ELR (cell line): ENCODE measurements around the gene DSTN.

ENCODE experiments used
- DNase-seq: peaks from one replicate; pipeline ENCODE4 v3.0.0-alpha.2; 2015; ENCODE audit warnings: low read depth

The DSTN gene

DNA sequence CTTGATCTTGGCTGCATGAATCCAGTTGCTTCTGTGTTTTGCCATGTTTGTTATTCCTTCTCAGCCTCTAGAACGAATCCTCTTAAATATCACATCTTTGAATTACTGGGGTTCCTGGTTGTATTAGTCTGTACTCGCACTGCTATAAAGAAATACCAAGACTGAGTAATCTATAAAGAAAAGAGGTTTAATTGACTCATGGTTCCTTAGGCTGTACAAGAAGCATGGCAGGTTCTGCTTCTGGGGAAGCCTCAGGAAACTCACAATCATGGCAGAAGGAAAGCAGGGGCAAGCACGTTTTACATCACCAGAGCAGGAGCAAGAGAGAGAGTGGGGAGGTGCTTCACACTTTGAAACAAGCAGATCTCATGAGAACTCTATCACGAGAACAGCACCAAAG is 20.7 kb upstream of the DSTN start:
- DNase-seq: no peak

GRCh38 chr20:17555106-17555505 is 14.8 kb upstream of the DSTN start:
- no peak for DNase-seq

DNA sequence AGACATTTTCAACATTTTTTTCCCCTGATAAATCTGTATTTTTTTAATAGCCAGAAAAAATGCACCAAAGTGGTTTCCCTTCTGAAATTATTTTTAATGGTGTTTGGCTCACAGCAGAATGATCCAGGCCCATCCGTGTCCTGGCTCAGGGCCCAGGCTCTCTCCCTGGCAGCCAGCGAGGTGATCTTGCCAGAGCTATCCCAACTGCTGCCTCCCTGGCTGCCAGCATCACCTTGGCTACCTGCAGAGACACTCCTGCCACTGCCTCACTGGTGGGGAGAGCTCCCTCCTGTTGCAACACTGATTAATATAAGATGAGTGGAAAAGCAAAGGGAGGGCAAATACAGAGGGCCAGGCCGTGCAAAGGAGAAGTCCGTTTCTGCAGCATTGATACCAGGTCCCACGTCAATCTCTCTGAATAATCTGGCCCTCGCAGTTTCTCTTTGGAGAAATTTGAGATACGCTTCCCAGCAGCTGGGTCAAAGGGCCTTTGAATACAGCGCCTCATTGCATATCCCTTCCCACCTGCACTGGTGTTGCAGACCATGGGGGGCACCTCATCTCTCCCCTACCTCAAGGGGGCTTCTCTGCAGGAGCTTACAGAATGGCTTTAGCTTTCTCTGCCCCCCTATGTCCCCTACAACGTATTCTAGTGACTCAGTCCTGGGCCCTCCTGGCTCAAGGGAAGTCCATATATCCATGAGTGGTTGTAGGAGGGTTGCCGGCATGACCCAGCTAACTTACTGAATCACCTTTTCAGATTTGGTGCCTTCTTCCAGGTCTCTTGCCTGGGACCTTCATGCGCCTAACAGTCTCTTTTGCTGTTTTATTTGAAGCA is 12.8 kb upstream of the DSTN start:
- DNase-seq: peak; percentile 63

DNA sequence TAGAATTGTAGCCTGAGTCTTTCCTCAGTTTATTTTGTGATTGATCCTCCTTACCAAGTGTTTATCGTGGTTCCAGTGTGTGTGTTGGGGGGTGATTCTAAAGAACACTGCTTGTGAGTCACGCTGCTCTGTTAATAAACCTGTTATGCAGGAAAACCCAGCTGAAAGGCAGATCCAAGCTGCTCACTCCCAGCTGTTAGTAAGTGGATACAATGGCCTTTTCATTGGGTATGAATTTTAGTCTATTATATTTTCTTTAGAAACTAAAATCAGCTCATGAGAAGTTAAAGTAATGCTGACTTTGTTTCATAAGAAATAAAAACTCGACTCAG is 12.2 kb upstream of the DSTN start:
- DNase-seq: peak; percentile 87

DNA sequence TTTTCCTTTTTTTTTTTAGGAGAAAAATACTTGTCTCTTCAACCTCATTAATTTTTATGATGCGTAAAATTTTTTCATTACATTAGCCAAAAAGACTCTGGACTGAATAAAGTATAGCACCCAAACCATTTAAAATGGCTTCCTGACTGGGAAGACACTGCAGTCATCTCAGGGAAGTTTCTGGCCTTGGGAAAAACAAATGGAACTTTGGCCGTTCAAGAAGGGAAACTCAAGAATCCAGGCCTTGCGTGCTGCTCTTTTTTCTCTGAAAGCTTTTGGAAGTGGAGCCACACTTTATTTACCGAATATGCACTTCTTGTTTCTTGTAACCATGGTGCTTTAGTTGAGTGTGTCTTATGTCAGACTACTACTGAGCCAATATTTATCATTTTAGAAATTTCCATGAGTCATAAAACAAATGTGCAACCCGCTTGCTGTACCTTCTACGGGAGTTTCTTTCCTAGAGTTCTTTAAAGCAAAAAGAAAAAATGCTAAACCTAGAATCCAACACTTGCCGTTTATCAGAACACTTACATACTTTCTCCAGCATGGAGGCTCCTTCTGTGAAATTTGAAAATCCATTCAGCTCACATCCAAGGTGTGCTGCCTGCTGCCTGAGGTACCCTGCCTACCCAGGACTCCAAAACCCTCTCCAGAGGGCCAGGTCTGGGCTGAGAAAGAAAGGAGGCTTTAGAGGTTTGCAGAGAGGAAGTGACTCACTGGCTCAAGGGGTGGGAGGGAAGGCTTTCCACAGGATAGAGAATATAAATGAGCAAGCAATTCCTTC is 11.5 kb upstream of the DSTN start:
- DNase-seq: peak; percentile 93

DNA sequence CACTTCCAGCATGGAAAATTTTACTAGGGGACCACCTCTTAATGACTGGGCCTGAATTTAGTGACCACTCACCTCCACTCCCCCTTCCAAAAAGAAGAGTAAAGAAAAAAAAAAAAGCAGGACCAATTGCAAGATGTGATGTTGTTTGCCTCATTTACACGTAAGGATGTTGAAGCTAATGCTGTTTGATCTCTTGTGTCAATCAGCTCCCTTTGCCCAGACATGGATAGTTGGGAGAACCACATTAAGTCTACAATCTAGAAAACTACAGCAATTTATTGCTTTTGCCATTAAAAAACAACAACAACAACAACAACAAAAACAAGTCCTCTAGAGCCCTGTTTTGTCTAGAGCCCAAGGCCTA is 11.0 kb upstream of the DSTN start:
- no peak for DNase-seq

- no peak for DNase-seq
Measured at GRCh38 chr20:17559338-17559737, 10.5 kb upstream of the DSTN start.

DNA sequence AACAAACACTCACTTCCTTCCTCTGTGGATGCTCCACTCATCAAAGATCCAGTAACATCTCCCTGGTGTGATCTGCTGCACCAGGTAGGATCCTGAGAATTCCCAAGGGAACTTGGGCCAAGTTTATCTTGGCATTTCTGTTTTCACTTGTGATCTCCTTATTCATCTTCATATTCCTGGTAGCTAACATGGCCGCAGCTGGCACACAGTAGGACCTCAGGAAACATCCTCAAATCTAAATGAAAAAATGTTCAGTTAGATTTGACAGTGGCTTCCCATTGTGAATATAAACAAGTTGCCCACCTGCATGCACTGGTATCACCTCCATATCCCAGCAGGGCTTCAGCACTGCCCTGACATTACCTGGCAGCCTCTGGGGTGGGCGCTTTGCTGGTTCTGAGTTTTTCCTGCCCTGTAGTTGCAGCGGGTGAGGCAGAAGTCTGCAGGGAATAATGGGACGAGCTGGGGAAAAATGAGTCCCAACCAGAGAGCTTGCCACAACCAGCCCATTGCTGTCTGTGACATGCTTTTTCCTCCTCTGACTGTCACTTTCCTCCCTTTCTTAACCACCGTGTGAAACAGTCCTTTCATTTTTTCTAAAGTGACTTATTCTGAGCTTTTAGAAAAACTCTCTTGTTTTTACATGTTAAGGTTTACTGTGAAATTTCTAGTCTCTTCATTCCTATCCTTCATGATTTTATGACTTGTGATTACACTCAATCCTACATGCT is 9.4 kb upstream of the DSTN start:
- peak; percentile 30 for DNase-seq

DNA sequence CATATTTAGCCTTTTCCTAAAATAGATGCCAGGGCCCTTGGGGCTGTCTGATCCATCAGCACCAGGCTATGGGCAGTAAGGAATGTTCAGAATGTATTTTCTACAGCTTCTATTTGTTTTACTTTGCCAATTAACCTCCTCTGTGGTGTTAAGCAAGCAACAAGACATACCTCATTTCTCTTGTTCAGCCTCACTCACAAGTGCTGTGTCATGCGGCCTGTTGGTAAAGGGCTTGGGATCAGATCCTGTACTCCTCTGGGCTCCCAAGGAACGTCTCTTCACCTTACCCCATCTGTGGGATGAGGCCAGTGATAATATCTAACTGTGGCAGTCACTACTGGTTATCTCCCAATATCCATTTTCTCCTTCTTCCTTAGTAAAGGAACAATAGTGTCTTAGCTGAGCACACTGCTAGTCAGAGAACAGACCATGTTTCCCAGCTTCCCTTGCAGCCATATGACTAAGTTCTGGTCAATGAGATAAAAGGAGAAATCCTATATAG is 7.0 kb upstream of the DSTN start:
- DNase-seq: peak; percentile 33

DNA sequence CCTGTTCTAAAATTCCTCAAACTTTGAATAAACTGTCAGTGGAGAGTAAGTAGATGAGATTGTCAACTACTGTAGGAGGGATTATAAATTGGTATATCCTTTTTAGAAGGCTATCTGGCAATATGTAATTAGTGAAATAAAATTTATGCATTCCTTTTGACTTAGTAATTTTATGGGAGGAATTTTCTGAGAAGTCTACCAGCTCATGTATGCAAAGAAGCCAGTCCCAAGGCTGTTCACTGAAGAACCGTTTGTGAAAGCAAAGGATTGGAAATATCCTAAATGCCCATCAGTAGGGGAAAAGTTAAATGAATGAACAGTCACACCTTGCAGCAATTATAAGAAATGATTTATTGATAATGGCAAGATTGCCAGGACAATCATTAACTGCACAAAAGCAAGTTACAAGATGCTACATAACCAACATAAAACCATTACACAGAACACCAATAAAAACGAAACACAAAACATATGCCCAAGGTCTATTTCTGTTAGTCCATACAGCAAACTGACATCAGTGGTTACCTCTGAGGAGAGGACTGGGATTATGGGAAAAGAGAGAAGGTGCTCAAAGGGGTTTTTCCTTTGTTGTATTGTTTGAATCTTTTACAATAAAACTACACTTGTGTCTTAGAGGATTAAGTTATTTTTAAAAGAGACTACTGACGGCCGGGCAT is 4.6 kb upstream of the DSTN start:
- peak; percentile 65 for DNase-seq

GRCh38 chr20:17566345-17566744 is 3.5 kb upstream of the DSTN start:
- DNase-seq: no peak

DNA sequence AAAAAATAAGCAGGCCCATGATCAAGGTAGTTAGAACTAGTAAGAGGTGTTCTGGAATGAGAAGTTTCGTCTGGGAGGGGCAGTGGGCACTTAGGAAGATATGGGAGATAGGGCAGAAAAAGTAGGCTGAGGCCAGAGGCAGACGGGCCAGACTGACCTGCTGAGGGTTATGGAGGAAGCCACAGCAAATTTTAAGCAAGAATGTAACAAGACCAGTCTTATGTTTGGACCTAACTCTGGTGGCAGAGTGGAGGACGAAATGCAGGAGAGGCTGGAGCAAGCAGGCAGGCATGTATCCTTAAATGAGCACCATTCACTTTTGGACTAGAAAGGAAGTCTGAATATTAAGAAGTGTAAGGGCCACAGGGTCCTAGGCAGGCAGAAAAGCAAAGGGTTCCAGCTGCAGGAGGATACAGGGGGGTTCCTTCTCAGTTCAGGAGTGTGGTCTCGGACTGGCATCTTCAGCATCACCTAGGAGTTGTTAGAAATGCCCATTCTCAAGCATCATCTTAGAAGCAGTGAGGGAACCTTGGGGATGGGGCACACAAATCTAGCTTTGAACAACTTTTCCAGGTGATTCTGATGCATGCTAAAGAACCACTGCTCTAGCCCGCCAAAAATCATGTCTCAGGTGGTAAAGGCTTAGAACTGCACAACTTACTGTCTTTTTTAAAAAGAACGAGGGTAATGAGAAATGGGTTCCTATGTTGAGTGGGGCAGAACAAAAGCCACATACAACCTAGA is 1.7 kb upstream of the DSTN start:
- DNase-seq: peak; percentile 14

DNA sequence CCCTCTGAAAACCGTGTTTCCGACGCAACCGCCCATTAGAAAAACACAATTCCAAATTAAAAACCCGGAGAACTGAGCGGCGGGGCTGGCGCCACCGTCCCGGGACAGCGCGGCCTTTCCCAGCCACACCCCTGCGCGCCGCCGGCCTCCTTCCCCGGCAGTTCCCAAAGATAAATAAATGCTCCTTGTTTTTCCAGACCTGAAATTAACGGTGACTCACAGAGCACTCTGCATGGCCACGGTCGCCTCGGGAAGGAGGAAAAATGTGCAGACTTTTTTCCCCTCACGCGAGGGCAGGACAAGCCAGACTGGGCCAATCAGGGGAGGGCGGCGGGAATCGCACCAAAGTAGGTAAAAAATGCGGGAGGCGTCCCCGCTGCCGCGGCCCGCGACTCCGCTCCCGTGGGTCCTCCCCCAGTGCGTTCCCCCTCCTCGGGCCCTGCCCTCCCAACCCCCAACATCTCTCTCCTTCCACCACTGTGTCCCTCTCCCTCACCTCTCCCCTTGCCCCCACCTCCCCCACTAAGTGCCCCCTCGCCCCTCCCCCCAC is 828 bp upstream of the DSTN start:
- peak; percentile 96 for DNase-seq

DNA sequence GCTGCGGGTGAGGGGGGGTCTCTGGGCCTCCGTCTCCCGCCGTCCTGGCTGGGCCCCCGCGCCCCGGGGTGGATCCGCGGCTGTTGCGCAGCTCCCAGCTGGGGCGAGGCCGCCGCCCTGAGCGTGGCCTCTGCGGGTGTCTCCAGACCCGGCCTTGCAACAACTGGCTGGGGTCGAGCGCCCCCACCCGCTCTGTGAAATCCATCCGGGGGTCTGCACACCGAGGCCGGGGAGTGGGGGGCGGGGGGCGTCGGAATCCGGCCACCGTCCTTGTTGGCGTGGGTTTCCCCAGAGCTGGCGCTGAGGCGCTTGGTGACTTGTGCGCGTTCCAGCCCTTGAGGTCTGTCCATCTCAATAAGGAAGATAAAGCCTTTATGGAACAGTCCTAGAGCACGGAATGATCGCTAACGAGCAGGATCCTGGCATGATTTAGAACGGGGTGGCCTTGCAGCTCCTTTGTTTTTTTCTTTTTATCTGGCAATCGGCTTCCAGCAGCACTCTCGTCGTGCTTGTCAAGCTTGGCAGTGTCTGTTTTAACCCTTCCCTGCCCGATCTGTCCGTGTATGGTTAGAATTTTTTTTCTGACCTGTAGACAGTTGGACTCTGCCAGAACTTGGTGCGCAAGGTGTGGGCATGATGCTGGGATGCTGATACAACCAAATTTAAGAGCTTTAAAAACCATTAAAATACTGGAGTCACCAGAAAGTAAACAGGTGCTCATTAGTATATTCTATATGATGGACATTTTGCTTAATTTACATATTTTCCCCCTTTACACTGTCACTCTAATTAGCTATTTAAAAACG is 675 bp downstream of the DSTN start:
- DNase-seq: peak; percentile 65

- no peak for DNase-seq
Measured at GRCh38 chr20:17571153-17571527, 1.3 kb downstream of the DSTN start.

- DNase-seq: no peak
Measured at GRCh38 chr20:17572034-17572638, 2.3 kb downstream of the DSTN start.

DNA sequence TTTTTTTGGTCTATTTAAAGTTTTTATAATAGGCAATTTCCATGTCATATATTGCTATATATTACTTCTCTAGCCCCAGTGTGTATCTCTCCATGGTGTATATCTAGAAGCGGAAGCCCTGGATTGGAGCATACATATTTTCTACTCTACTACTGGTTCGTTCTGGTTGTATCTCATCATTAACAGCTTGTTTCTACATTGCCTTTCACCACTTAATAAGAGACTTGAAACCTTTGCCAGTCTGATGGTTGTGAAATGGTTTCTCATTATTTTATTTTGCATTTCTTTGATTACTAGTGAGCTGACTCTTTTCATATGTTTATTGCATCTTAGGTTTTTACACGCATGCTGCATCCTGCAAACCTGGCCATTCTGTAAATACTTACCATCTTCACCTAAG is 3.6 kb downstream of the DSTN start:
- DNase-seq: no peak

GRCh38 chr20:17576215-17576614 is 6.3 kb downstream of the DSTN start:
- DNase-seq: no peak

- DNase-seq: peak; percentile 81
Measured at GRCh38 chr20:17579369-17580039, 9.6 kb downstream of the DSTN start.
